MCF 10A (cell line): Measurements from ENCODE around the gene A1BG. TPM values are rescaled to one million over a fixed set of nuclear protein-coding genes. Genes with fewer than 3 reads are reported as not detected.

Experiments
- BruUV-seq: library from RNA; stranded (reverse); fragments of 400-500 nt; replicated peaks from 2 replicates; lab custom pipeline; 2021; lab: Mats Ljungman, UMichigan
- CTCF ChIA-PET: fragments of 300-600 bp; sonication (Branson Sonifier 250); formaldehyde crosslinking; extraction: SDS; loops from one replicate; lab custom pipeline; 2021; ENCODE audit warnings: antibody characterized with exemption, inconsistent platforms; lab: Yijun Ruan, JAX
- POLR2A ChIA-PET: fragments of 300-600, 350-650 bp; sonication (Branson Sonifier 250); formaldehyde crosslinking; extraction: SDS; loops from one replicate; lab custom pipeline; 2020; ENCODE audit warnings: antibody characterized with exemption, inconsistent platforms; lab: Yijun Ruan, JAX
- DNase-seq: peaks from one replicate; pipeline ENCODE4 v3.0.0-alpha.2; 2018; ENCODE audit not compliant: unreplicated experiment
- H3K27ac Mint-ChIP-seq: one replicate; pipeline ENCODE4 v1.8.0; 2022; ENCODE audit warnings: mild to moderate bottlenecking, low read depth, mixed read lengths; ENCODE audit not compliant: unreplicated experiment
- H3K27me3 Mint-ChIP-seq: one replicate; pipeline ENCODE4 v1.8.0; 2022; ENCODE audit warnings: mixed read lengths; ENCODE audit not compliant: insufficient read depth, unreplicated experiment
- H3K36me3 Mint-ChIP-seq: one replicate; pipeline ENCODE4 v1.8.0; 2022; ENCODE audit warnings: mild to moderate bottlenecking, moderate library complexity, mixed read lengths; ENCODE audit not compliant: insufficient read depth, unreplicated experiment
- H3K4me1 Mint-ChIP-seq: one replicate; pipeline ENCODE4 v1.8.0; 2022; ENCODE audit warnings: mixed read lengths; ENCODE audit not compliant: insufficient read depth, unreplicated experiment
- H3K4me3 Mint-ChIP-seq: one replicate; pipeline ENCODE4 v1.8.0; 2022; ENCODE audit warnings: mild to moderate bottlenecking, moderate library complexity, mixed read lengths; ENCODE audit not compliant: unreplicated experiment
- H3K9me3 Mint-ChIP-seq: one replicate; pipeline ENCODE4 v1.8.0; 2022; ENCODE audit warnings: mixed read lengths; ENCODE audit not compliant: unreplicated experiment
- intact Hi-C: fragments of 100-400 bp; cut with micrococcal nuclease; formaldehyde crosslinking; loops from 2 replicates; pipeline ENCODE4 v1.14.1; 2022
- total RNA-seq: library from RNA; stranded (reverse); gene quantifications from 2 replicates; pipeline ENCODE4 v1.2.3, GENCODE V29; 2022
- TF ChIP-seq, protein P1 (sequence below): fragments of 200-600 bp; IDR thresholded peaks from one replicate; pipeline ENCODE4 v1.8.0; 2022; ENCODE audit warnings: antibody characterized with exemption, mild to moderate bottlenecking; ENCODE audit not compliant: unreplicated experiment

A1BG gene
- total RNA-seq, 1 experiment from 2014 or later = 6.4 TPM

DNA sequence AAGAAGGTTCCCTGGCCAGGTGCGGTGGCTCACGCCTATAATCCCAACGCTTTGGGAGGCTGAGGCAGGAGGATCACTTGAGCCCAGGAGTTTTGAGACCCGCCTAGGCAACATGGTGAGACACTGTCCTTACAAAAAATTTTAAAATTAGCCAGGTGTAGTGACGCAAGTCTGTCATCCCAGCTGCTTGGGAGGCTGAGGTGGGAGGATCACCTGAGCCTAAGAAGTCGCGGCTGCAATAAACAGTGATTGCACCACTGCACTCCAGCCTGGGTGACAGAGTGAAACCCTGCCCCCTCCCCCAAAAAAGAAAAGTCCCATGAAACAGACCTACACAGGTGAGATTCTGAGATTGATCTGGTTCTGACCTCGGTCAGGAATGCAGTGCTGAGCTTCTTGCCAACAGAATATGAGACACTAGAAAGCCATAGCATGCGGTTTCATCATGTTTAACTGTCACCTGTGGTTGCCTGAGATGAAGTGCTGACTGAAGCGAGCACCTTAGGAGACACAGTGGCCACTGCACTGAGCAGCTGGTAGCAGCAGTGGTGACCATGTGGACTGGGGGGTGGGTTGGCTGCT, 2.0 kb upstream of the A1BG start:
- CTCF ChIA-PET = interaction anchor here (0.6 kb wide), 1 partner anchor 51 kb away, joined by 3 read pairs; no protein-coding TSS in a partner anchor

DNA sequence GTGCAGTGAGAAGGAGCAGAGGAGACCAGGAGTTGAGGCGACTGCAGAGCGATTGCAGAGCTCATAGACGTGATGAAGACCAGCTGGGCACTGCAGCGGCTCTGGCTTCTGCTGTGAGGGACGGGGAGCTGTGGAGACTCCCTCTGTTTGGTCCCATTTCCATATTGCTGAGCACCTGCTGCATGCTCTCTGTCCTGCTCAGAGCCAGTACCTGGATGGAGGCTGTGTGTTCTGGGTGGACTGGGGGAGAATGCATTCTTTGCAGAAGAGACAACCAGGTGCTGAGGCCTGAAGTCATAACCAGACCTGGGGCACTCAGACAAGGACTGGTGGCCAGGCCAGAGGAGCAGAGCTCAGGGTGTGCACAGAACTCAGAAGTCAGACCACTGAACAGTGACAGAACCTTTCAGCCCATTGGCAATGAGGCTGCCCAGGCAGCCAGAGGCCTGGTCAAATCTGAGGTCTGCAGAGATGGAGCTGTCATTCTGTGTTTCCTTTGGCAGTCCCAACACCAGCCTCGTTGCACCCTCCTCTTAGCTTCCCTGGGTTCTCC, 1.3 kb upstream of the A1BG start:
- Mint-ChIP-seq H3K4me3 (no peak overlapping the region), H3K27me3 (no peaks in the 10 kb centered on the region), H3K36me3 (peaks cover 17% of the 10 kb centered on the region), H3K9me3 (peaks cover 3% of the 10 kb centered on the region), H3K27ac (no peak overlapping the region), H3K4me1 (peaks cover 2% of the 10 kb centered on the region)
- CTCF ChIA-PET = no interaction called here
- TSS peak; percentile 19 for BruUV-seq
- TF ChIP-seq, protein P1, sequence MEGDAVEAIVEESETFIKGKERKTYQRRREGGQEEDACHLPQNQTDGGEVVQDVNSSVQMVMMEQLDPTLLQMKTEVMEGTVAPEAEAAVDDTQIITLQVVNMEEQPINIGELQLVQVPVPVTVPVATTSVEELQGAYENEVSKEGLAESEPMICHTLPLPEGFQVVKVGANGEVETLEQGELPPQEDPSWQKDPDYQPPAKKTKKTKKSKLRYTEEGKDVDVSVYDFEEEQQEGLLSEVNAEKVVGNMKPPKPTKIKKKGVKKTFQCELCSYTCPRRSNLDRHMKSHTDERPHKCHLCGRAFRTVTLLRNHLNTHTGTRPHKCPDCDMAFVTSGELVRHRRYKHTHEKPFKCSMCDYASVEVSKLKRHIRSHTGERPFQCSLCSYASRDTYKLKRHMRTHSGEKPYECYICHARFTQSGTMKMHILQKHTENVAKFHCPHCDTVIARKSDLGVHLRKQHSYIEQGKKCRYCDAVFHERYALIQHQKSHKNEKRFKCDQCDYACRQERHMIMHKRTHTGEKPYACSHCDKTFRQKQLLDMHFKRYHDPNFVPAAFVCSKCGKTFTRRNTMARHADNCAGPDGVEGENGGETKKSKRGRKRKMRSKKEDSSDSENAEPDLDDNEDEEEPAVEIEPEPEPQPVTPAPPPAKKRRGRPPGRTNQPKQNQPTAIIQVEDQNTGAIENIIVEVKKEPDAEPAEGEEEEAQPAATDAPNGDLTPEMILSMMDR = no peak
- DNase-seq = no peak
- POLR2A ChIA-PET = interaction anchor here (1.3 kb wide), 1 partner anchor 8 kb away, joined by 4 read pairs; the partner anchor contains the start of gene ZNF497
- intact Hi-C loops = no loop called here

More for the DNA sequence above, 2.0 kb upstream of the A1BG start:
- Mint-ChIP-seq H3K36me3 (peaks cover 17% of the 10 kb centered on the region), H3K9me3 (no peaks in the 10 kb centered on the region), H3K4me1 (no peaks in the 10 kb centered on the region), H3K27ac (no peak overlapping the region), H3K4me3 (no peak overlapping the region), H3K27me3 (no peaks in the 10 kb centered on the region)
- POLR2A ChIA-PET = no interaction called here
- no peak for DNase-seq
- BruUV-seq = no TSS peak
- intact Hi-C loops = no loop called here
- TF ChIP-seq, protein P1 = no peak

DNA sequence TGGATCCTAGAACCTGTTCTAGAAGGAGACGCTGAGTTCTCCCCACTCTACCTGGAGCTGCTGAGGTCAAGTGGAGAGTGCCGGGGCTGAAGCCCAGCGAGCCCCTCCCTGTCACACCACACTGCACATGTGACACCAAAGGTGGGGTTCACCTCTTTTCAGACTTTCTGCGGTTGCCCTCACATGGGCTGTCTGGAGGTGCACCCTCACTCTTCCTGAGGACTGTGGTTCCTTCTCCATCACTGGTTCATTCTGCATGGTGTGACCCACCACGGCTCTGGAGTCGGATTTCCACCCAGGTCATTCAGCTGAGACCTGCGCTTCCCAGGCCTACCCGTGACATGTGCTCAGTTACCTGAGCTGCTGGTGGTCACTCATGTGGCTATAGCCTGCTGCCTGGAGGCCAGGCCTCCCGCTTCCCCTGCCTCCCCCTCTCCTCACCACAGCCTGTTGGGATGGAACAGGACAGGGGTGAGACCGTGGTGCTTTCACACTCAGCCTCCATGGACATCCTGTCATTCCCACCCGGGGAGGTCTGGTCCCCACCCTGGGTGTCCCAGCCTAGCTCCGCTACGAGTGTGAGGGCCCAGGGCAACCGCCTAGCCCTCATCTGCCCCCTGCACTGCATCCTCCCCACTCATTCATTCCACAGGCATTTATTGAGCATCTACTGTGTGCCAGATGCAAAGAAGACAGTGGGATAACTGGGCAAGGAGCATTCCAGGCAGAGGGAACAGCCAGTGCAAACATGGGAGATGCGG, 605 bp upstream of the A1BG start:
- DNase-seq = no peak
- POLR2A ChIA-PET = interaction anchor here (1.3 kb wide), 1 partner anchor 9 kb away, joined by 4 read pairs; the partner anchor contains the start of gene ZNF497
- TF ChIP-seq, protein P1 = no peak
- BruUV-seq = no TSS peak
- Mint-ChIP-seq H3K9me3 (peaks cover 6% of the 10 kb centered on the region), H3K4me3 (no peak overlapping the region), H3K36me3 (peaks cover 17% of the 10 kb centered on the region), H3K27me3 (no peaks in the 10 kb centered on the region), H3K27ac (no peak overlapping the region), H3K4me1 (peaks cover 5% of the 10 kb centered on the region)
- CTCF ChIA-PET = interaction anchor here (0.6 kb wide), 1 partner anchor 1145 kb away, joined by 3 read pairs; no protein-coding TSS in a partner anchor
- intact Hi-C loops = no loop called here
